Measurements from ENCODE around the gene ATP5MK.

DNA sequence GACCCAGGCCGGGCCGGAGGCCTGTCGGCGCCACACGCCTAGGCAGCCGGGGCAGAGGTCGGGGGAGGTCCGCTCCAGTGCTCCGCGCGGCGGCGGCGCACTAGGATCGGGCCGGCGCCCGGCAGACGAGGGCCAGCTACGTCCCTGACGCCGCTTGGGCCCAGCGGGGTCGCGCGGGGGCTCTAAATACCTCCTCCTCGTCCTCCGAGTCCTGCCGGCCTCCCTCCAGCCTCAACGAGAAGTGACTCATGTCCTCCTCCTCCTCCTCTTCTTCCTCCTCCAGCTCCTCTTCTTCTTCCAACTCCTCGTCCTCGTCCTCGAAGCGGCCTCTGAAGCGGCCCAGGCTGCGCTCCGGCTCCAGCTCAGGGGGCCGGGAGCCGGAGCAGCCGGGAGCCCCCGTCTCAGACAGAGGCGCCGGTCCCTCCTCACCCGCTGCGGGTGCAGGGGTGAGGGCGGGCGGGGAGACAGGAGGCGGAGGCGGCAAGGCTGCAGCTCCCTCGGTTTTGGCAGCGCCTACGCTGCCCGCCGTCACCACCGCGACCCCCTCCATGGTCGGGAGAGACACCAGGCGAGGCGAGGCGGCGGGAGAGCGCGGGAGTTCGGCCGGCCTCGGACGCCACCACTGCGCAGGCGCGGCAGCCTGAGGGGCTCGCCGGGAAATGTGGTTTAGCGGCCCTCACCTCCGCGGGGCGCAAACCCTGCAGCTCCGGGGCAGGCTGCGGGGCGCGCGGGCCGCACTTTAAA is 45.6 kb downstream of the ATP5MK start, which contains the start of gene PCGF6:
- TF ChIP-seq, protein P1, sequence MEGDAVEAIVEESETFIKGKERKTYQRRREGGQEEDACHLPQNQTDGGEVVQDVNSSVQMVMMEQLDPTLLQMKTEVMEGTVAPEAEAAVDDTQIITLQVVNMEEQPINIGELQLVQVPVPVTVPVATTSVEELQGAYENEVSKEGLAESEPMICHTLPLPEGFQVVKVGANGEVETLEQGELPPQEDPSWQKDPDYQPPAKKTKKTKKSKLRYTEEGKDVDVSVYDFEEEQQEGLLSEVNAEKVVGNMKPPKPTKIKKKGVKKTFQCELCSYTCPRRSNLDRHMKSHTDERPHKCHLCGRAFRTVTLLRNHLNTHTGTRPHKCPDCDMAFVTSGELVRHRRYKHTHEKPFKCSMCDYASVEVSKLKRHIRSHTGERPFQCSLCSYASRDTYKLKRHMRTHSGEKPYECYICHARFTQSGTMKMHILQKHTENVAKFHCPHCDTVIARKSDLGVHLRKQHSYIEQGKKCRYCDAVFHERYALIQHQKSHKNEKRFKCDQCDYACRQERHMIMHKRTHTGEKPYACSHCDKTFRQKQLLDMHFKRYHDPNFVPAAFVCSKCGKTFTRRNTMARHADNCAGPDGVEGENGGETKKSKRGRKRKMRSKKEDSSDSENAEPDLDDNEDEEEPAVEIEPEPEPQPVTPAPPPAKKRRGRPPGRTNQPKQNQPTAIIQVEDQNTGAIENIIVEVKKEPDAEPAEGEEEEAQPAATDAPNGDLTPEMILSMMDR (IDR thresholded peaks at IDR 0.05; ENCODE audit: low read depth, low read length, poor library complexity, severe bottlenecking) = no peak
- no peak for TF ChIP-seq EZH2phosphoT487 (IDR thresholded peaks at IDR 0.05; ENCODE audit: borderline replicate concordance, low read length)

Measured in DOHH2 (cell line).